PC-9 (cell line): ENCODE data around the gene CTCF. TPM values are rescaled to one million over a fixed set of nuclear protein-coding genes. Genes with fewer than 3 reads are reported as not detected.

Source experiments
- BruUV-seq: library from RNA; stranded (reverse); fragments of 400-500 nt; replicated peaks from 2 replicates; lab custom pipeline; 2021; lab: Mats Ljungman, UMichigan
- CTCF ChIA-PET: fragments of 300-600 bp; sonication (Branson Sonifier 250); formaldehyde crosslinking; loops from one replicate; lab custom pipeline; 2022; ENCODE audit warnings: antibody characterized with exemption; lab: Charles Lee
- POLR2A ChIA-PET: fragments of 300-600 bp; sonication (Branson Sonifier 250); formaldehyde crosslinking; loops from one replicate; lab custom pipeline; 2022; ENCODE audit warnings: antibody characterized with exemption; ENCODE audit not compliant: unreplicated experiment; lab: Charles Lee
- DNase-seq, 2 experiments: peaks; one replicate each; pipeline versions ENCODE4 v3.0.0 to v3.0.0-alpha.2; 2015 to 2022; ENCODE audit warnings: mixed read lengths in 1 of 2
- H2AFZ ChIP-seq: fragments of 200-600 bp; sonication (generic); 2 replicates; pipeline ENCODE4 v1.8.1; 2017; ENCODE audit warnings: antibody characterized with exemption
- H3F3A ChIP-seq: fragments of 200-600 bp; sonication (generic); 2 replicates; pipeline ENCODE4 v1.8.1; 2017; ENCODE audit warnings: antibody characterized with exemption, mild to moderate bottlenecking, low read depth; ENCODE audit not compliant: insufficient read depth
- H3K27ac ChIP-seq: fragments of 200-600 bp; sonication (generic); 2 replicates; pipeline ENCODE4 v1.6.1; 2016; ENCODE audit warnings: mixed run types
- H3K27me3 ChIP-seq: fragments of 200-600 bp; sonication (generic); 2 replicates; pipeline ENCODE4 v1.6.1; 2016; ENCODE audit warnings: low read depth, mixed run types; ENCODE audit not compliant: insufficient read depth
- H3K36me3 ChIP-seq: fragments of 200-600 bp; sonication (generic); 2 replicates; pipeline ENCODE4 v1.6.1; 2016; ENCODE audit warnings: low read depth, mixed run types
- H3K4me1 ChIP-seq: fragments of 200-600 bp; sonication (generic); replicated peaks from 2 replicates; pipeline ENCODE4 v1.6.1; 2016; ENCODE audit warnings: mixed run types; ENCODE audit not compliant: insufficient read depth
- H3K4me2 ChIP-seq: fragments of 200-600 bp; sonication (generic); 2 replicates; pipeline ENCODE4 v1.6.1; 2017; ENCODE audit warnings: mixed run types
- H3K4me3 ChIP-seq: fragments of 200-600 bp; sonication (generic); 2 replicates; pipeline ENCODE4 v1.6.1; 2016; ENCODE audit warnings: mixed run types
- H3K79me2 ChIP-seq: fragments of 200-600 bp; sonication (generic); 2 replicates; pipeline ENCODE4 v1.6.1; 2017; ENCODE audit warnings: low read depth, mixed run types
- H3K9me2 ChIP-seq: fragments of 200-600 bp; sonication (generic); 2 replicates; pipeline ENCODE4 v1.8.1; 2017; ENCODE audit warnings: mild to moderate bottlenecking; ENCODE audit not compliant: insufficient read depth
- H3K9me3 ChIP-seq: fragments of 200-600 bp; sonication (generic); 2 replicates; pipeline ENCODE4 v1.8.1; 2016; ENCODE audit warnings: low read depth; ENCODE audit not compliant: insufficient read depth
- H4K20me1 ChIP-seq: fragments of 200-600 bp; sonication (generic); 2 replicates; pipeline ENCODE4 v1.8.1; 2017; ENCODE audit not compliant: insufficient read depth
- CTCF ChIP-seq: fragments of 200-600 bp; sonication (generic); conservative IDR thresholded peaks from 2 replicates; pipeline ENCODE4 v1.6.1; 2017; ENCODE audit warnings: mixed run types, antibody characterized with exemption, mild to moderate bottlenecking, moderate library complexity
- EZH2 ChIP-seq: fragments of 200-600 bp; sonication (generic); IDR thresholded peaks from 2 replicates; pipeline ENCODE4 v1.8.0; 2017; ENCODE audit warnings: antibody characterized with exemption, low read depth
- intact Hi-C: fragments of 100-400 bp; cut with micrococcal nuclease; formaldehyde crosslinking; loops from one replicate; pipeline ENCODE4 v1.10.0; 2022; ENCODE audit not compliant: unreplicated experiment
- total RNA-seq: library from RNA; stranded (reverse); gene quantifications from 2 replicates; pipeline ENCODE4 v1.2.3, GENCODE V29; 2021

CTCF gene
- total RNA-seq, 1 experiment from 2014 or later = 39.0 TPM

- intact Hi-C loops = no loop called here
- DNase-seq = peak; percentile 32 to 64
- H3K9me3 ChIP-seq = no peaks in the 10 kb centered on the region
- H3K79me2 ChIP-seq = no peaks in the 10 kb centered on the region
- TF ChIP-seq EZH2 = no peak
- TF ChIP-seq CTCF = no peak
- H3K4me1 ChIP-seq = no peaks in the 10 kb centered on the region
- H4K20me1 ChIP-seq = no peaks in the 10 kb centered on the region
- H3K9me2 ChIP-seq = no peaks in the 10 kb centered on the region
- ChIA-PET CTCF (no interaction called here), POLR2A (no interaction called here)
- no peak within 1 kb of the TSS for H3K27ac ChIP-seq
- BruUV-seq = no TSS peak
- H3K4me3 ChIP-seq = peak within 1 kb of the TSS; percentile 57; the same call in 1 of the 2 replicates
- H3F3A ChIP-seq = peaks cover 8% of the 10 kb centered on the region; the same call in 1 of the 2 replicates
- H2AFZ ChIP-seq = 0 out of 2 replicates have a peak within 1 kb of the TSS, but pooled peaks have one; percentile 70
- H3K36me3 ChIP-seq = no peaks in the 10 kb centered on the region
- peak within 1 kb of the TSS; percentile 75 for H3K4me2 ChIP-seq
- H3K27me3 ChIP-seq = no peaks in the 10 kb centered on the region
Measured at GRCh38 chr16:67666559-67667452, 104.5 kb downstream of the CTCF start, which contains the start of the genes C16orf86 and ENKD1. Gene C16orf86 (plus strand): TSS chr16:67666814. CDS start chr16:67666971, 157 bp downstream. Gene ENKD1 (minus strand): TSS chr16:67666750. CDS start chr16:67666442, 308 bp downstream.

GRCh38 chr16:67667453-67667816, 105.1 kb downstream of the CTCF start:
- Histone ChIP-seq H4K20me1 (no peaks in the 10 kb centered on the region), H3F3A (peaks cover 8% of the 10 kb centered on the region; the same call in 1 of the 2 replicates), H3K27ac (no peak overlapping the region), H3K27me3 (no peaks in the 10 kb centered on the region), H3K4me1 (no peaks in the 10 kb centered on the region), H3K9me3 (no peaks in the 10 kb centered on the region), H2AFZ (no peak overlapping the region), H3K36me3 (no peaks in the 10 kb centered on the region), H3K4me3 (no peak overlapping the region), H3K9me2 (no peaks in the 10 kb centered on the region), H3K79me2 (no peaks in the 10 kb centered on the region), H3K4me2 (no peak overlapping the region)
- CTCF ChIA-PET = interaction anchor here (1.0 kb wide), 1 partner anchor 146 kb away, joined by 3 read pairs; no protein-coding TSS in a partner anchor
- TF ChIP-seq EZH2 (no peak), CTCF (no peak)
- intact Hi-C loops = no loop called here
- POLR2A ChIA-PET = interaction anchor here (0.6 kb wide), 1 partner anchor 131 kb away, joined by 5 read pairs; no protein-coding TSS in a partner anchor
- DNase-seq = no peak
- BruUV-seq = no TSS peak

GRCh38 chr16:67667817-67668494, 105.6 kb downstream of the CTCF start:
- no peaks in the 10 kb centered on the region for H3K9me3 ChIP-seq
- DNase-seq = peak; percentile 68 to 77
- H3K4me3 ChIP-seq = no peak overlapping the region
- no peak overlapping the region for H2AFZ ChIP-seq
- BruUV-seq = no TSS peak
- H3F3A ChIP-seq = peaks cover 9% of the 10 kb centered on the region; the same call in 1 of the 2 replicates
- no peaks in the 10 kb centered on the region for H3K27me3 ChIP-seq
- no peaks in the 10 kb centered on the region for H3K4me1 ChIP-seq
- POLR2A ChIA-PET = interaction anchor here (0.6 kb wide), 1 partner anchor 132 kb away, joined by 5 read pairs; no protein-coding TSS in a partner anchor
- no peaks in the 10 kb centered on the region for H3K36me3 ChIP-seq
- no peaks in the 10 kb centered on the region for H3K79me2 ChIP-seq
- no peak for TF ChIP-seq EZH2
- peak; percentile 52 for TF ChIP-seq CTCF
- no peaks in the 10 kb centered on the region for H4K20me1 ChIP-seq
- intact Hi-C loops = loop anchor here (1.0 to 2.0 kb wide), 2 partner anchors 105 to 147 kb away; partner anchors contain the start of gene CTCF
- CTCF ChIA-PET = interaction anchor here (0.6 to 1.0 kb wide), 2 partner anchors 8 to 147 kb away, joined by 3 read pairs; partner anchors contain the start of gene ACD
- no peaks in the 10 kb centered on the region for H3K9me2 ChIP-seq
- H3K27ac ChIP-seq = no peak overlapping the region
- no peak overlapping the region for H3K4me2 ChIP-seq
